Mesenchymal stem cell (in vitro differentiated cells and primary cell): Measurements from ENCODE around the gene CD44.

ENCODE experiments used
- DNase-seq: peaks from one replicate; pipeline ENCODE4 v3.0.0-alpha.2; 2013
- H2AFZ ChIP-seq: one replicate; pipeline ENCODE4 v1.6.1; 2013; ENCODE audit warnings: low read depth, mild to moderate bottlenecking, control low read depth, inconsistent platforms, low read length, moderate library complexity
- H2AK5ac ChIP-seq: 2 replicates; pipeline ENCODE4 v1.6.1; 2013; ENCODE audit warnings: low read length, moderate library complexity, mild to moderate bottlenecking, inconsistent platforms; ENCODE audit not compliant: severe bottlenecking
- H2BK120ac ChIP-seq: one replicate; pipeline ENCODE4 v1.6.1; 2013; ENCODE audit warnings: low read depth, mild to moderate bottlenecking, inconsistent platforms, low read length, moderate library complexity
- H2BK12ac ChIP-seq, 2 experiments: one replicate each; pipeline ENCODE4 v1.6.1; 2013; ENCODE audit warnings: inconsistent platforms in 2 of 2, low read length in 2 of 2, mild to moderate bottlenecking in 2 of 2, moderate library complexity in 2 of 2, control low read depth in 1 of 2
- H2BK15ac ChIP-seq: one replicate; pipeline ENCODE4 v1.6.1; 2013; ENCODE audit warnings: mild to moderate bottlenecking, low read depth, inconsistent platforms; ENCODE audit not compliant: poor library complexity, severe bottlenecking
- H2BK5ac ChIP-seq: 2 replicates; pipeline ENCODE4 v1.6.1; 2013; ENCODE audit warnings: low read depth, mild to moderate bottlenecking, low read length, control low read depth, inconsistent platforms; ENCODE audit not compliant: poor library complexity, severe bottlenecking
- H3K14ac ChIP-seq, 2 experiments: one replicate each; pipeline ENCODE4 v1.6.1; 2013; ENCODE audit warnings: inconsistent platforms in 2 of 2, low read length in 2 of 2, control low read depth in 1 of 2, mild to moderate bottlenecking in 1 of 2, moderate library complexity in 1 of 2
- H3K18ac ChIP-seq, 2 experiments: one replicate each; pipeline ENCODE4 v1.6.1; 2013; ENCODE audit warnings: inconsistent platforms in 2 of 2, low read length in 2 of 2, control low read depth in 1 of 2, low read depth in 1 of 2, mild to moderate bottlenecking in 1 of 2
- H3K23ac ChIP-seq, 2 experiments: one replicate each; pipeline ENCODE4 v1.6.1; 2013; ENCODE audit warnings: inconsistent platforms in 2 of 2, low read length in 2 of 2, mild to moderate bottlenecking in 2 of 2, moderate library complexity in 2 of 2, control low read depth in 1 of 2
- H3K27ac ChIP-seq: 2 replicates; pipeline ENCODE4 v1.5.1; 2013; ENCODE audit warnings: mild to moderate bottlenecking, moderate library complexity, low read length, control low read depth, inconsistent platforms; ENCODE audit not compliant: poor library complexity, severe bottlenecking
- H3K27me3 ChIP-seq, 2 experiments: 2 replicates each; pipeline versions ENCODE4 v1.6.1 to v1.7.0; 2013; ENCODE audit warnings: low read length in 2 of 2, mild to moderate bottlenecking in 2 of 2, moderate library complexity in 2 of 2, control low read depth in 1 of 2, inconsistent platforms in 1 of 2; ENCODE audit not compliant: control insufficient read depth in 1 of 2, insufficient read depth in 1 of 2
- H3K36me3 ChIP-seq, 2 experiments: 2 replicates each; pipeline versions ENCODE4 v1.6.1 to v1.7.0; 2013; ENCODE audit warnings: low read length in 2 of 2, control low read depth in 1 of 2, inconsistent platforms in 1 of 2, low read depth in 1 of 2, mild to moderate bottlenecking in 1 of 2; ENCODE audit not compliant: insufficient read depth in 2 of 2, control insufficient read depth in 1 of 2
- H3K4ac ChIP-seq, 2 experiments: one replicate each; pipeline ENCODE4 v1.6.1; 2013; ENCODE audit warnings: inconsistent platforms in 2 of 2, low read length in 2 of 2, mild to moderate bottlenecking in 2 of 2, moderate library complexity in 2 of 2, control low read depth in 1 of 2, low read depth in 1 of 2
- H3K4me1 ChIP-seq: 2 replicates; pipeline ENCODE4 v1.6.1; 2013; ENCODE audit warnings: low read depth, low read length, control low read depth; ENCODE audit not compliant: control insufficient read depth, insufficient read depth
- H3K4me2 ChIP-seq: 2 replicates; pipeline ENCODE4 v1.6.1; 2013; ENCODE audit warnings: low read length, mild to moderate bottlenecking, inconsistent platforms; ENCODE audit not compliant: poor library complexity, severe bottlenecking
- H3K4me3 ChIP-seq, 2 experiments: 2 replicates each; pipeline versions ENCODE4 v1.5.1 to v1.7.0; 2013; ENCODE audit warnings: low read length in 2 of 2, mild to moderate bottlenecking in 2 of 2, control low read depth in 1 of 2, low read depth in 1 of 2; ENCODE audit not compliant: insufficient read depth in 1 of 2
- H3K79me1 ChIP-seq: replicated peaks from 2 replicates; pipeline ENCODE4 v1.6.1; 2013; ENCODE audit warnings: mild to moderate bottlenecking, control low read depth, low read length, inconsistent platforms; ENCODE audit not compliant: poor library complexity, severe bottlenecking
- H3K9ac ChIP-seq: 2 replicates; pipeline ENCODE4 v1.7.0; 2013; ENCODE audit warnings: mild to moderate bottlenecking, low read length, moderate library complexity
- H3K9me3 ChIP-seq: 2 replicates; pipeline ENCODE4 v1.7.0; 2013; ENCODE audit warnings: mild to moderate bottlenecking, low read length; ENCODE audit not compliant: control insufficient read depth
- H4K8ac ChIP-seq: one replicate; pipeline ENCODE4 v1.6.1; 2013; ENCODE audit warnings: inconsistent platforms, mild to moderate bottlenecking, low read length, moderate library complexity
- H4K91ac ChIP-seq: one replicate; pipeline ENCODE4 v1.6.1; 2013; ENCODE audit warnings: mild to moderate bottlenecking, low read length, inconsistent platforms
- WGBS: methylation state at CpG from one replicate; pipeline ENCODE4 v1.1.7; 2013; ENCODE audit warnings: mixed read lengths; 5-methylcytosine and 5-hydroxymethylcytosine counted together

Gene CD44

DNA sequence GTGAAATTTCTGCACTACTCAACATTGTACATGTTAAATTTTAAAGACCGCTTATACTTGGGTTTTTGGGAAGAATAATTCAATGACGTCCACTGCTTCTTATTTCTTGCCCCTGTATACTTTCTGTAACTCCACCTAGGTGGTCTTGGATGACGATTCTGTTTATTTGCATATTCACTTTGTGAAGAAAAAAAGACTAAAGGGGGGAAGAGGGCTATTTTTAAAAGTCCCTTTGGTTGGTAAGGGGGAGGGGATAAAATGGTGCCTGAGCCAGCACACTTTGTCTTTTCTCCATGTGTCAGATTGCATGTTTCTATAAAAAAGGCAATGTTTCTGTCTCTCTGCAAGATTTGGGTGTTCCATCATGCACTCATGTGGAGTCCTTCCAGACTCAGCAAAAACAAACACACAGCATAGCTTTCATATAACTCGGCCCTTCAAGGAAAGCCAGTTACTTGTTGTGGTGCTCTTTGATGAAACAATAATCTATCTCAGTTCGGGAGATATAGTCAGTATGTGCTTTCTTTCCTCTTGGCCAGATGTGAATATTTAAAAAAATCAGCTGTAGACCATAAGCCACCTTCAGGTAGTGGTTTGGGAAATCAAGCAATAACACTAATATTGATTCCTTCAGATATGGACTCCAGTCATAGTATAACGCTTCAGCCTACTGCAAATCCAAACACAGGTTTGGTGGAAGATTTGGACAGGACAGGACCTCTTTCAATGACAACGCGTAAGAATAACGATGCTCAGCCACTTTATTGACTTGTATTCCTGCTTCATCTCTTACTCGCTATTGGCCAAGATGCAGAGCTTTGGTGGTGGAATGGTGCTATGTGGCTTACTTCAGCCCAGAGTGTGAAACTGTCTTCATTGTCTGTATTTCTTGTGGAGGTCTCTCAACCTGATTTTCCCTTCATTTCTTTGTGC, 68.8 kb downstream of the CD44 start:
- no peak overlapping the region for H4K8ac ChIP-seq
- peak overlapping the region in 1 of 2 experiments; percentile 45 for H2BK12ac ChIP-seq
- no peak overlapping the region for H3K4ac ChIP-seq
- H3K36me3 ChIP-seq: peaks cover 8 to 94% of the 10 kb centered on the region in 2 experiments
- no peaks in the 10 kb centered on the region for H3K27me3 ChIP-seq
- H2BK15ac ChIP-seq: no peak overlapping the region
- peaks cover 19% of the 10 kb centered on the region for H3K9me3 ChIP-seq
- H3K18ac ChIP-seq: no peak overlapping the region
- WGBS: 90% methylated on average over 8 of the region's 10 CpGs
- no peak overlapping the region for H3K27ac ChIP-seq
- H2BK120ac ChIP-seq: no peak overlapping the region
- H4K91ac ChIP-seq: no peak overlapping the region
- DNase-seq: no peak
- no peak overlapping the region for H2AFZ ChIP-seq
- H3K79me1 ChIP-seq: peaks cover 11% of the 10 kb centered on the region
- no peaks in the 10 kb centered on the region for H3K4me1 ChIP-seq
- no peak overlapping the region for H2BK5ac ChIP-seq
- H3K4me2 ChIP-seq: no peak overlapping the region
- H3K4me3 ChIP-seq: no peak overlapping the region
- no peak overlapping the region for H2AK5ac ChIP-seq
- no peak overlapping the region for H3K23ac ChIP-seq
- H3K9ac ChIP-seq: no peak overlapping the region
- H3K14ac ChIP-seq: no peak overlapping the region

DNA sequence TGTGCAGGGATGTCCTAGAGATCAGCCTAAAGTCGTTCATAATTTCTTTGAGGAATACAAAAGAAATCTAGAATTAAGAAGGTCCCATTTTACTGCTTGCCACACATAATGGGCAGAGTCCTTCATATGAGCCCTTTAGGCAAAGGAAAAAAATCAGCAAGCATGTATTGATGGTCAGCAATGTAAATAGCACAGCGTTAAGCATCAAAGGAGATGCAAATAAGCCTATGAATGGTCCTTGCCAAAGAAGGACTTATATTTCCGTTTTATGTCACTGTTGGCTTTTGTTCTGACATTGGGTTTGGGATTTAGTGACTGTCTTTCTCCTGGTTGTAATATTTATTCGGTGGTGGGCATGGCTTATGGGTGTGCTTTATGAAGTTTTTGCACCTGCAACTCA, 69.8 kb downstream of the CD44 start:
- Histone ChIP-seq H3K27me3 (no peaks in the 10 kb centered on the region), H3K23ac (no peak overlapping the region), H3K27ac (no peak overlapping the region), H2BK12ac (no peak overlapping the region), H3K9me3 (peaks cover 19% of the 10 kb centered on the region), H3K36me3 (peaks cover 10 to 93% of the 10 kb centered on the region in 2 experiments), H3K18ac (no peak overlapping the region), H2BK120ac (no peak overlapping the region), H2AK5ac (no peak overlapping the region), H3K9ac (no peak overlapping the region), H4K91ac (no peak overlapping the region), H2BK5ac (no peak overlapping the region), H3K4me2 (no peak overlapping the region), H3K4ac (no peak overlapping the region), H2BK15ac (no peak overlapping the region), H2AFZ (no peak overlapping the region), H3K4me1 (peaks cover 3% of the 10 kb centered on the region), H4K8ac (no peak overlapping the region), H3K14ac (no peak overlapping the region), H3K4me3 (no peak overlapping the region), H3K79me1 (peaks cover 12% of the 10 kb centered on the region)
- 56% methylated on average over 4 of the region's 4 CpGs for WGBS
- no peak for DNase-seq

DNA sequence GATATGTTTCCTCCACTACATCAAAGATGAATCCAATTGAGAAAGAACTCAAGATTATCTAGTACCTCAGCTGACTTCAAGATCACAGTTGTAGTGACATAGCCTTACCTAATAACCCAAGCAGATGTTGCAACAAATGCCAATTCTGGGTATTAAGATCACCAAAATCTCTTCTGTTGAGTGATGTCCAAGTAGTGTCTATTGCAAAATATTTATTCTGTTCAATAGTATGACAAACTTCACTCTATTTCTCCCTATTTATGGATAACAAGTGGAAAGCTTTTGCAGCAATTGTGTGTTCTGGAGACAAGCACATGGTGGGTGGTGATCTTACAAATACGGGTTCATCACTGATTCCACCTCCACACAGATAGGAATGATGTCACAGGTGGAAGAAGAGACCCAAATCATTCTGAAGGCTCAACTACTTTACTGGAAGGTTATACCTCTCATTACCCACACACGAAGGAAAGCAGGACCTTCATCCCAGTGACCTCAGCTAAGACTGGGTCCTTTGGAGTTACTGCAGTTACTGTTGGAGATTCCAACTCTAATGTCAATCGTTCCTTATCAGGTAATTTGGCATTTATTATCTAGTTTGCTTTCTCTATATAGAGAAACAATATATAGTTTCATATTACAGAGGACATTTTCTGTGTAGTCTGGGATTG, 72.0 kb downstream of the CD44 start:
- H3K4me2 ChIP-seq: no peak overlapping the region
- H3K27me3 ChIP-seq: no peaks in the 10 kb centered on the region
- no peak overlapping the region for H3K4ac ChIP-seq
- WGBS: 75% methylated on average over 2 of the region's 3 CpGs
- H4K91ac ChIP-seq: no peak overlapping the region
- peaks cover 19% of the 10 kb centered on the region for H3K9me3 ChIP-seq
- no peak overlapping the region for H2BK120ac ChIP-seq
- H2AFZ ChIP-seq: no peak overlapping the region
- H2AK5ac ChIP-seq: no peak overlapping the region
- H3K79me1 ChIP-seq: peaks cover 11% of the 10 kb centered on the region
- peak overlapping the region; percentile 80 for H3K9ac ChIP-seq
- H3K36me3 ChIP-seq: peaks cover 9 to 82% of the 10 kb centered on the region in 2 experiments
- no peak overlapping the region for H2BK12ac ChIP-seq
- H2BK5ac ChIP-seq: no peak overlapping the region
- H3K14ac ChIP-seq: no peak overlapping the region
- H2BK15ac ChIP-seq: no peak overlapping the region
- no peak overlapping the region for H3K18ac ChIP-seq
- H3K27ac ChIP-seq: no peak overlapping the region
- DNase-seq: no peak
- H3K23ac ChIP-seq: no peak overlapping the region
- no peak overlapping the region for H4K8ac ChIP-seq
- H3K4me3 ChIP-seq: peak overlapping the region in 1 of 2 experiments; percentile 1
- H3K4me1 ChIP-seq: peaks cover 4% of the 10 kb centered on the region

DNA sequence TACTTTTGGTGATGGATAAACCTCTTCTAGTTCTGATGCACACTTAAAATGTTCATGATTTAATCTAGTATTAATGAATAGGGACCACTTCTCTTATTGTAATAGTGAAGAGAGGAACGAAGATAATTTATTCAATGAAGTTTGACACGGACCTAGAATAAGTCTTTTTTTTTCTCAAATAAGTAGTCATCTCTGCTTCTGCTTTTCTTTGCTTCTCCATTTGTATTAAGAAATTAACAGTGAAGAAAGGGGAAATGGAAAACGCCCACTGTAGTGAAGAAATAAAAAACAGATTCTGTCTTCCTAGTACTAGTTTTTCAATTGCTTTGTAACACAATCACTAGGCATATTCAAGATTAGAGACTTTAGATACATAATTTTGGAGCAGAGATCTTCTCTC, 73.0 kb downstream of the CD44 start:
- H3K27ac ChIP-seq: no peak overlapping the region
- peaks cover 14% of the 10 kb centered on the region for H3K79me1 ChIP-seq
- no peak for DNase-seq
- H3K4me3 ChIP-seq: no peak overlapping the region
- H4K91ac ChIP-seq: no peak overlapping the region
- H3K9me3 ChIP-seq: peaks cover 19% of the 10 kb centered on the region
- H2AFZ ChIP-seq: no peak overlapping the region
- no peak overlapping the region for H2BK12ac ChIP-seq
- H2BK5ac ChIP-seq: no peak overlapping the region
- no peak overlapping the region for H2BK15ac ChIP-seq
- peaks cover 8 to 82% of the 10 kb centered on the region in 2 experiments for H3K36me3 ChIP-seq
- H3K9ac ChIP-seq: peak overlapping the region; percentile 80
- no peaks in the 10 kb centered on the region for H3K27me3 ChIP-seq
- H3K4me2 ChIP-seq: no peak overlapping the region
- peaks cover 6% of the 10 kb centered on the region for H3K4me1 ChIP-seq
- no peak overlapping the region for H3K18ac ChIP-seq
- WGBS: 92% methylated on average over 2 of the region's 3 CpGs
- no peak overlapping the region for H2BK120ac ChIP-seq
- no peak overlapping the region for H3K4ac ChIP-seq
- no peak overlapping the region for H4K8ac ChIP-seq
- no peak overlapping the region for H3K14ac ChIP-seq
- no peak overlapping the region for H3K23ac ChIP-seq
- H2AK5ac ChIP-seq: no peak overlapping the region
